ENCODE data around the gene TM9SF4.

TM9SF4 gene

GRCh38 chr20:32071395-32072167 is 37.9 kb upstream of the TM9SF4 start:
- H3K4me3 ChIP-seq (ENCODE audit: low read depth in 1 of 5, low read length in 5 of 5), result no peak overlapping the region
- peaks cover 0 to 19% (median 7%) of the 10 kb centered on the region in 5 donors for H3K4me1 ChIP-seq (ENCODE audit: control insufficient read depth in 5 of 5, insufficient read depth in 5 of 5, low read length in 5 of 5)
- H3K9me3 ChIP-seq (ENCODE audit: control insufficient read depth in 5 of 5, low read length in 5 of 5), result no peaks in the 10 kb centered on the region
- peaks cover 0 to 7% (median 0%) of the 10 kb centered on the region in 5 donors for H3K27me3 ChIP-seq (ENCODE audit: control insufficient read depth in 5 of 5, insufficient read depth in 4 of 5, low read length in 5 of 5)
- H3K9ac ChIP-seq (ENCODE audit: low read length in 5 of 5), result no peak overlapping the region
- H3K36me3 ChIP-seq (ENCODE audit: control insufficient read depth in 5 of 5, insufficient read depth in 5 of 5, low read length in 5 of 5), result peaks cover 0 to 23% (median 2%) of the 10 kb centered on the region in 5 donors
- no peak overlapping the region for H3K27ac ChIP-seq (ENCODE audit: low read depth, low read length)

GRCh38 chr20:32072168-32072750 is 37.3 kb upstream of the TM9SF4 start:
- peaks cover 0 to 23% (median 2%) of the 10 kb centered on the region in 5 donors for H3K36me3 ChIP-seq (ENCODE audit: control insufficient read depth in 5 of 5, insufficient read depth in 5 of 5, low read length in 5 of 5)
- peaks cover 0 to 19% (median 7%) of the 10 kb centered on the region in 5 donors for H3K4me1 ChIP-seq (ENCODE audit: control insufficient read depth in 5 of 5, insufficient read depth in 5 of 5, low read length in 5 of 5)
- H3K27ac ChIP-seq (ENCODE audit: low read depth, low read length), result no peak overlapping the region
- H3K4me3 ChIP-seq (ENCODE audit: low read depth in 1 of 5, low read length in 5 of 5), result no peak overlapping the region
- H3K27me3 ChIP-seq (ENCODE audit: control insufficient read depth in 5 of 5, insufficient read depth in 4 of 5, low read length in 5 of 5), result peaks cover 0 to 7% (median 0%) of the 10 kb centered on the region in 5 donors
- no peak overlapping the region for H3K9ac ChIP-seq (ENCODE audit: low read length in 5 of 5)
- no peaks in the 10 kb centered on the region for H3K9me3 ChIP-seq (ENCODE audit: control insufficient read depth in 5 of 5, low read length in 5 of 5)

GRCh38 chr20:32075534-32075933 is 34.0 kb upstream of the TM9SF4 start:
- H3K27ac ChIP-seq (ENCODE audit: low read depth, low read length), result no peak overlapping the region
- no peaks in the 10 kb centered on the region for H3K9me3 ChIP-seq (ENCODE audit: control insufficient read depth in 5 of 5, low read length in 5 of 5)
- H3K27me3 ChIP-seq (ENCODE audit: control insufficient read depth in 5 of 5, insufficient read depth in 4 of 5, low read length in 5 of 5), result peaks cover 0 to 9% (median 3%) of the 10 kb centered on the region in 5 donors
- no peak overlapping the region for H3K4me3 ChIP-seq (ENCODE audit: low read depth in 1 of 5, low read length in 5 of 5)
- no peak overlapping the region for H3K9ac ChIP-seq (ENCODE audit: low read length in 5 of 5)
- peaks cover 0 to 28% (median 2%) of the 10 kb centered on the region in 5 donors for H3K36me3 ChIP-seq (ENCODE audit: control insufficient read depth in 5 of 5, insufficient read depth in 5 of 5, low read length in 5 of 5)
- H3K4me1 ChIP-seq (ENCODE audit: control insufficient read depth in 5 of 5, insufficient read depth in 5 of 5, low read length in 5 of 5), result peaks cover 0 to 6% (median 0%) of the 10 kb centered on the region in 5 donors

- Histone ChIP-seq H3K9ac (ENCODE audit: low read length in 5 of 5) (no peak overlapping the region), H3K4me1 (ENCODE audit: control insufficient read depth in 5 of 5, insufficient read depth in 5 of 5, low read length in 5 of 5) (no peaks in the 10 kb centered on the region), H3K27ac (ENCODE audit: low read depth, low read length) (no peak overlapping the region), H3K36me3 (ENCODE audit: control insufficient read depth in 5 of 5, insufficient read depth in 5 of 5, low read length in 5 of 5) (peaks cover 0 to 32% (median 2%) of the 10 kb centered on the region in 5 donors), H3K27me3 (ENCODE audit: control insufficient read depth in 5 of 5, insufficient read depth in 4 of 5, low read length in 5 of 5) (peaks cover 0 to 6% (median 0%) of the 10 kb centered on the region in 5 donors), H3K4me3 (ENCODE audit: low read depth in 1 of 5, low read length in 5 of 5) (no peak overlapping the region), H3K9me3 (ENCODE audit: control insufficient read depth in 5 of 5, low read length in 5 of 5) (no peaks in the 10 kb centered on the region)
Observed at GRCh38 chr20:32077190-32077589, 32.3 kb upstream of the TM9SF4 start.

- peaks cover 0 to 30% (median 2%) of the 10 kb centered on the region in 5 donors for H3K36me3 ChIP-seq (ENCODE audit: control insufficient read depth in 5 of 5, insufficient read depth in 5 of 5, low read length in 5 of 5)
- H3K27me3 ChIP-seq (ENCODE audit: control insufficient read depth in 5 of 5, insufficient read depth in 4 of 5, low read length in 5 of 5), result peaks cover 0 to 12% (median under 1%) of the 10 kb centered on the region in 5 donors
- H3K4me1 ChIP-seq (ENCODE audit: control insufficient read depth in 5 of 5, insufficient read depth in 5 of 5, low read length in 5 of 5), result no peaks in the 10 kb centered on the region
- no peak overlapping the region for H3K27ac ChIP-seq (ENCODE audit: low read depth, low read length)
- no peak overlapping the region for H3K9ac ChIP-seq (ENCODE audit: low read length in 5 of 5)
- no peaks in the 10 kb centered on the region for H3K9me3 ChIP-seq (ENCODE audit: control insufficient read depth in 5 of 5, low read length in 5 of 5)
- no peak overlapping the region for H3K4me3 ChIP-seq (ENCODE audit: low read depth in 1 of 5, low read length in 5 of 5)
Observed at GRCh38 chr20:32078322-32078721, 31.2 kb upstream of the TM9SF4 start.

DNA sequence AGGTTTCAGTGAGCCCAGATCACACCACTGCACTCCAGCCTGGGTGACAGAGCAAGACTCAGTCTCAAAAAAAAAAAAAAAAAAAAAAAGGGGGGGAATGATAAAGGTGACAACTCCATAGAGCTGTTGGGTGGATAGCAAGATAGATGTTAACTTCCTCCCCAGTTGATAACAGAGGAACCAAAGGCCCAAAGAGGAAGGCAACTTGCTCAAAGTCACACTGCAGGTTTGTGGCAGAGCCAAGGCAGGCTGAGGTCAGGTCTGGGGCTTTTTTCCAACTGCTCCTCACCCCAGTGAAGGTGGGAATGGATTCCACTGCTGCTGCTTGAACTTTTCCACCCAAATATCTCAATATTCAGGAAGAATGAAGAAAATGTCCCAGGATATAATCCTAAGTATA is 30.7 kb upstream of the TM9SF4 start:
- Histone ChIP-seq H3K27ac (ENCODE audit: low read depth, low read length) (no peak overlapping the region), H3K9ac (ENCODE audit: low read length in 5 of 5) (no peak overlapping the region), H3K4me3 (ENCODE audit: low read depth in 1 of 5, low read length in 5 of 5) (no peak overlapping the region), H3K36me3 (ENCODE audit: control insufficient read depth in 5 of 5, insufficient read depth in 5 of 5, low read length in 5 of 5) (peaks cover 0 to 26% (median 1%) of the 10 kb centered on the region in 5 donors), H3K9me3 (ENCODE audit: control insufficient read depth in 5 of 5, low read length in 5 of 5) (no peaks in the 10 kb centered on the region), H3K27me3 (ENCODE audit: control insufficient read depth in 5 of 5, insufficient read depth in 4 of 5, low read length in 5 of 5) (peaks cover 0 to 12% (median 4%) of the 10 kb centered on the region in 5 donors), H3K4me1 (ENCODE audit: control insufficient read depth in 5 of 5, insufficient read depth in 5 of 5, low read length in 5 of 5) (peaks cover 0 to 2% (median 0%) of the 10 kb centered on the region in 5 donors)

- no peaks in the 10 kb centered on the region for H3K9me3 ChIP-seq (ENCODE audit: control insufficient read depth in 5 of 5, low read length in 5 of 5)
- H3K36me3 ChIP-seq (ENCODE audit: control insufficient read depth in 5 of 5, insufficient read depth in 5 of 5, low read length in 5 of 5), result peaks cover 0 to 28% (median 0%) of the 10 kb centered on the region in 5 donors
- peaks cover 0 to 9% (median 4%) of the 10 kb centered on the region in 5 donors for H3K27me3 ChIP-seq (ENCODE audit: control insufficient read depth in 5 of 5, insufficient read depth in 4 of 5, low read length in 5 of 5)
- no peak overlapping the region for H3K9ac ChIP-seq (ENCODE audit: low read length in 5 of 5)
- H3K4me1 ChIP-seq (ENCODE audit: control insufficient read depth in 5 of 5, insufficient read depth in 5 of 5, low read length in 5 of 5), result peaks cover 0 to 3% (median 0%) of the 10 kb centered on the region in 5 donors
- no peak overlapping the region for H3K27ac ChIP-seq (ENCODE audit: low read depth, low read length)
- no peak overlapping the region for H3K4me3 ChIP-seq (ENCODE audit: low read depth in 1 of 5, low read length in 5 of 5)
Observed at GRCh38 chr20:32079655-32080109, 29.8 kb upstream of the TM9SF4 start.

DNA sequence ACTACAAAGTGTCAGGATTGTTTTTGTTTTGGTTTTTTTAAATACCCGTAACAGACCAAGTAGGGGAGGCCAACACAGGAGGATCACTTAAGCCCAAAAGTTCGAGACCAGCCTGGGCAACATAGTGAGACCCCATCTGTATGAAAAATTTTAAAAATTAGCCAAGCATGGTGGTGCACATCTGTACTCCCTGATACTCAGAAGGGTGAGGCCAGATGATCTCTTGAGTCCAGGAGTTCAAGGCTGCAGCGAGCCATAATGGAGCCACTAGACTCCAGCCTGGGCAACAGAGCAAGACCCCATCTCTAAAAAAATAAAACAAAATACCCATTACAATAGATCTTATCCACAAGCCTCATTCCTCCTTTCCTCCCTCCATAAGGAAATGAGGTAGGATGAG is 28.7 kb upstream of the TM9SF4 start:
- Histone ChIP-seq H3K9me3 (ENCODE audit: control insufficient read depth in 5 of 5, low read length in 5 of 5) (no peaks in the 10 kb centered on the region), H3K27ac (ENCODE audit: low read depth, low read length) (no peak overlapping the region), H3K4me1 (ENCODE audit: control insufficient read depth in 5 of 5, insufficient read depth in 5 of 5, low read length in 5 of 5) (peaks cover 0 to 6% (median 0%) of the 10 kb centered on the region in 5 donors), H3K9ac (ENCODE audit: low read length in 5 of 5) (no peak overlapping the region), H3K36me3 (ENCODE audit: control insufficient read depth in 5 of 5, insufficient read depth in 5 of 5, low read length in 5 of 5) (peaks cover 0 to 25% (median 0%) of the 10 kb centered on the region in 5 donors), H3K4me3 (ENCODE audit: low read depth in 1 of 5, low read length in 5 of 5) (no peak overlapping the region), H3K27me3 (ENCODE audit: control insufficient read depth in 5 of 5, insufficient read depth in 4 of 5, low read length in 5 of 5) (peaks cover 0 to 7% (median 4%) of the 10 kb centered on the region in 5 donors)

- Histone ChIP-seq H3K4me3 (ENCODE audit: low read depth in 1 of 5, low read length in 5 of 5) (no peak overlapping the region), H3K27ac (ENCODE audit: low read depth, low read length) (no peak overlapping the region), H3K27me3 (ENCODE audit: control insufficient read depth in 5 of 5, insufficient read depth in 4 of 5, low read length in 5 of 5) (peaks cover 0 to 9% (median 4%) of the 10 kb centered on the region in 5 donors), H3K4me1 (ENCODE audit: control insufficient read depth in 5 of 5, insufficient read depth in 5 of 5, low read length in 5 of 5) (peaks cover 0 to 6% (median 0%) of the 10 kb centered on the region in 5 donors), H3K36me3 (ENCODE audit: control insufficient read depth in 5 of 5, insufficient read depth in 5 of 5, low read length in 5 of 5) (peaks cover 0 to 30% (median 2%) of the 10 kb centered on the region in 5 donors), H3K9me3 (ENCODE audit: control insufficient read depth in 5 of 5, low read length in 5 of 5) (no peaks in the 10 kb centered on the region), H3K9ac (ENCODE audit: low read length in 5 of 5) (no peak overlapping the region)
Observed at GRCh38 chr20:32083469-32083868, 26.0 kb upstream of the TM9SF4 start.

DNA sequence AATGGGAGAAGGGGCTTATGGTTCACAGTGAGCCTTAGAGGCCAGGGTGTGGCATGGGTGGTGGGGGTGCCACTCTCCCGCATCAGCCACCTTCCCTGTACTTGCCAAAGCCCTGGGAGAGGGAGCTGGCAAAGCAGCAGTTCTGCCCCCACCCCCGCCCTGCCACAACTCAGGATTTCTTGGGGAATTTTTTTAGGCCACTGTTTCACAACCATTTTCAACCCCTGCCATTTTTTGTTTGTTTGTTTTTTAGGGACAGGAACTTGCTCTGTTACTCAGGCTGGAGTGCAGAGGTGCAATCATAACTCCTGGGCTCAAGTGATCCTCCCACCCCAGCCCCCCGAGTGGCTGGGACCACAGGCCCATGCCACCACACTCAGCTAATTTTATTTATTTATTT is 22.4 kb upstream of the TM9SF4 start:
- Histone ChIP-seq H3K4me3 (ENCODE audit: low read depth in 1 of 5, low read length in 5 of 5) (no peak overlapping the region), H3K9me3 (ENCODE audit: control insufficient read depth in 5 of 5, low read length in 5 of 5) (peaks cover 0 to 3% (median 0%) of the 10 kb centered on the region in 5 donors), H3K27ac (ENCODE audit: low read depth, low read length) (no peak overlapping the region), H3K27me3 (ENCODE audit: control insufficient read depth in 5 of 5, insufficient read depth in 4 of 5, low read length in 5 of 5) (peaks cover 0 to 7% (median 4%) of the 10 kb centered on the region in 5 donors), H3K4me1 (ENCODE audit: control insufficient read depth in 5 of 5, insufficient read depth in 5 of 5, low read length in 5 of 5) (peaks cover 0 to 6% (median 0%) of the 10 kb centered on the region in 5 donors), H3K36me3 (ENCODE audit: control insufficient read depth in 5 of 5, insufficient read depth in 5 of 5, low read length in 5 of 5) (peaks cover 0 to 39% (median 5%) of the 10 kb centered on the region in 5 donors), H3K9ac (ENCODE audit: low read length in 5 of 5) (no peak overlapping the region)

All from subcutaneous abdominal adipose tissue (tissue), 5 donors.